ENCODE measurements around the gene XPNPEP2. TPM values are rescaled to one million over a fixed set of nuclear protein-coding genes. Genes with fewer than 3 reads are reported as not detected.

XPNPEP2 gene
- polyA plus RNA-seq, 1 of the 3 experiments (the other 2 are of a cell fraction), result 0.21 TPM

DNA sequence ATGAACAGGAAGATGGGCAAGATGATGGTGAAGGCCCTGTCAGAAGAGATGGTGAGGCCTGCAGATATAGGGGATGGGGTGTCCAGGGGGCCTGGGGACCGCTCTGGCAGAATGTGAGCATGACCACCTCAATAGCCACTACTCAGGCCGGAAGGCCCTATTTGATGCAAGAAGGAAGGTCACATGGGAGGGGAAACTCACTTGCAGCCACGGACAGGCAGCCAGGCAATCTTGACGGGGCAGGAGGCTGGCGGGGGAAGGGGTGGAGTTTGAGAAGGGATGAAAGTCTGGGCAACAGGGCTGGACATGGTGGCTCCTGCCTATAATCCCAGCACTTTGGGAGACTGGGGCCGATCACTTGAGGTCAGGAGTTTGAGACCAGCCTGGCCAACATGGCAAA, 49.7 kb downstream of the XPNPEP2 start:
- Histone ChIP-seq H3K9me3 (no peaks in the 10 kb centered on the region), H3K27ac (ENCODE audit: low read depth in 2 of 2, low read length in 1 of 2) (no peak overlapping the region), H3K9me2 (no peaks in the 10 kb centered on the region), H4K20me1 (ENCODE audit: insufficient read depth) (no peaks in the 10 kb centered on the region), H2AFZ (ENCODE audit: low read depth) (no peak overlapping the region), H3K4me1 (ENCODE audit: control insufficient read depth in 1 of 2, insufficient read depth in 2 of 2, low read depth in 1 of 2, low read length in 1 of 2) (no peaks in the 10 kb centered on the region; a peak in 1 of 4 replicates), H3K9ac (no peak overlapping the region), H3K27me3 (ENCODE audit: insufficient read depth) (no peaks in the 10 kb centered on the region; the same call in 1 of the 2 replicates), H3K4me3 (ENCODE audit: low read depth in 2 of 2, low read length in 1 of 2) (no peak overlapping the region), H3K36me3 (replicated peaks in 1 of 2; ENCODE audit: control insufficient read depth in 1 of 2, insufficient read depth in 2 of 2, low read length in 1 of 2) (no peaks in the 10 kb centered on the region), H3F3A (replicated peaks; ENCODE audit: insufficient read depth) (no peaks in the 10 kb centered on the region), H3K79me2 (ENCODE audit: insufficient read depth) (no peaks in the 10 kb centered on the region), H3K4me2 (no peak overlapping the region)
- DNase-seq, result no peak
- CTCF ChIA-PET, result no interaction called here
- TF ChIP-seq, protein P1, sequence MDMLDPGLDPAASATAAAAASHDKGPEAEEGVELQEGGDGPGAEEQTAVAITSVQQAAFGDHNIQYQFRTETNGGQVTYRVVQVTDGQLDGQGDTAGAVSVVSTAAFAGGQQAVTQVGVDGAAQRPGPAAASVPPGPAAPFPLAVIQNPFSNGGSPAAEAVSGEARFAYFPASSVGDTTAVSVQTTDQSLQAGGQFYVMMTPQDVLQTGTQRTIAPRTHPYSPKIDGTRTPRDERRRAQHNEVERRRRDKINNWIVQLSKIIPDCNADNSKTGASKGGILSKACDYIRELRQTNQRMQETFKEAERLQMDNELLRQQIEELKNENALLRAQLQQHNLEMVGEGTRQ (IDR thresholded peaks at IDR 0.05; ENCODE audit: borderline replicate concordance, low read depth, low read length), result no peak
- TF ChIP-seq TEAD4 (IDR thresholded peaks at IDR 0.05; ENCODE audit: borderline replicate concordance, insufficient read depth) (no peak), TCF12 (IDR thresholded peaks at IDR 0.05) (no peak), TAF1 (IDR thresholded peaks at IDR 0.05; ENCODE audit: borderline replicate concordance, low read depth, low read length) (no peak), FOXJ3 (CRISPR knock-in tag; IDR thresholded peaks at IDR 0.05) (no peak), CHD2 (IDR thresholded peaks at IDR 0.05; ENCODE audit: low read length, partially characterized antibody) (no peak), GATA2 (CRISPR knock-in tag; IDR thresholded peaks at IDR 0.05) (no peak), FOSL2 (IDR thresholded peaks at IDR 0.05; ENCODE audit: borderline replicate concordance, low read depth) (no peak), RCOR1 (IDR thresholded peaks at IDR 0.05; ENCODE audit: low read length) (no peak)
- TF ChIP-seq, protein P2, sequence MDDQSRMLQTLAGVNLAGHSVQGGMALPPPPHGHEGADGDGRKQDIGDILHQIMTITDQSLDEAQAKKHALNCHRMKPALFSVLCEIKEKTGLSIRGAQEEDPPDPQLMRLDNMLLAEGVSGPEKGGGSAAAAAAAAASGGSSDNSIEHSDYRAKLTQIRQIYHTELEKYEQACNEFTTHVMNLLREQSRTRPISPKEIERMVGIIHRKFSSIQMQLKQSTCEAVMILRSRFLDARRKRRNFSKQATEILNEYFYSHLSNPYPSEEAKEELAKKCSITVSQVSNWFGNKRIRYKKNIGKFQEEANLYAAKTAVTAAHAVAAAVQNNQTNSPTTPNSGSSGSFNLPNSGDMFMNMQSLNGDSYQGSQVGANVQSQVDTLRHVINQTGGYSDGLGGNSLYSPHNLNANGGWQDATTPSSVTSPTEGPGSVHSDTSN (IDR thresholded peaks at IDR 0.05), result no peak
- TF ChIP-seq, protein P3, sequence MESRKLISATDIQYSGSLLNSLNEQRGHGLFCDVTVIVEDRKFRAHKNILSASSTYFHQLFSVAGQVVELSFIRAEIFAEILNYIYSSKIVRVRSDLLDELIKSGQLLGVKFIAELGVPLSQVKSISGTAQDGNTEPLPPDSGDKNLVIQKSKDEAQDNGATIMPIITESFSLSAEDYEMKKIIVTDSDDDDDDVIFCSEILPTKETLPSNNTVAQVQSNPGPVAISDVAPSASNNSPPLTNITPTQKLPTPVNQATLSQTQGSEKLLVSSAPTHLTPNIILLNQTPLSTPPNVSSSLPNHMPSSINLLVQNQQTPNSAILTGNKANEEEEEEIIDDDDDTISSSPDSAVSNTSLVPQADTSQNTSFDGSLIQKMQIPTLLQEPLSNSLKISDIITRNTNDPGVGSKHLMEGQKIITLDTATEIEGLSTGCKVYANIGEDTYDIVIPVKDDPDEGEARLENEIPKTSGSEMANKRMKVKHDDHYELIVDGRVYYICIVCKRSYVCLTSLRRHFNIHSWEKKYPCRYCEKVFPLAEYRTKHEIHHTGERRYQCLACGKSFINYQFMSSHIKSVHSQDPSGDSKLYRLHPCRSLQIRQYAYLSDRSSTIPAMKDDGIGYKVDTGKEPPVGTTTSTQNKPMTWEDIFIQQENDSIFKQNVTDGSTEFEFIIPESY (IDR thresholded peaks at IDR 0.05; ENCODE audit: borderline replicate concordance, low read depth), result no peak
- TF ChIP-seq, protein P4, sequence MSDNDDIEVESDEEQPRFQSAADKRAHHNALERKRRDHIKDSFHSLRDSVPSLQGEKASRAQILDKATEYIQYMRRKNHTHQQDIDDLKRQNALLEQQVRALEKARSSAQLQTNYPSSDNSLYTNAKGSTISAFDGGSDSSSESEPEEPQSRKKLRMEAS (IDR thresholded peaks at IDR 0.05; ENCODE audit: low read depth), result no peak
- TF ChIP-seq, protein P5, sequence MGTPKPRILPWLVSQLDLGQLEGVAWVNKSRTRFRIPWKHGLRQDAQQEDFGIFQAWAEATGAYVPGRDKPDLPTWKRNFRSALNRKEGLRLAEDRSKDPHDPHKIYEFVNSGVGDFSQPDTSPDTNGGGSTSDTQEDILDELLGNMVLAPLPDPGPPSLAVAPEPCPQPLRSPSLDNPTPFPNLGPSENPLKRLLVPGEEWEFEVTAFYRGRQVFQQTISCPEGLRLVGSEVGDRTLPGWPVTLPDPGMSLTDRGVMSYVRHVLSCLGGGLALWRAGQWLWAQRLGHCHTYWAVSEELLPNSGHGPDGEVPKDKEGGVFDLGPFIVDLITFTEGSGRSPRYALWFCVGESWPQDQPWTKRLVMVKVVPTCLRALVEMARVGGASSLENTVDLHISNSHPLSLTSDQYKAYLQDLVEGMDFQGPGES (IDR thresholded peaks at IDR 0.05; ENCODE audit: low read depth, low read length), result no peak
- POLR2A ChIA-PET, result no interaction called here
- 54% methylated on average over 6 of the region's 6 CpGs for WGBS (ENCODE audit: low lambda C conversion rate)

All from SK-N-SH (cell line).